ENCODE results near the gene TPT1. TPM values are rescaled to one million over a fixed set of nuclear protein-coding genes. Genes with fewer than 3 reads are reported as not detected.

The TPT1 gene
- total RNA-seq, 4 donors from 2014 or later = 1,719 to 2,278 (median 1,854) TPM

- Histone ChIP-seq H3K27me3 (no peaks in the 10 kb centered on the region), H3K36me3 (peaks cover 0 to 22% (median 0%) of the 10 kb centered on the region in 3 donors), H3K4me3 (no peak overlapping the region), H3K9me3 (no peaks in the 10 kb centered on the region), H3K27ac (no peak overlapping the region), H3K4me1 (no peaks in the 10 kb centered on the region)
- TF ChIP-seq CTCF (IDR thresholded peaks at IDR 0.05) (no peak), POLR2A (IDR thresholded peaks at IDR 0.05) (no peak)
- DNase-seq = no peak
Measured at GRCh38 chr13:45361596-45362206, 20.7 kb upstream of the TPT1 start.

- H3K27me3 ChIP-seq = no peaks in the 10 kb centered on the region
- no peak for TF ChIP-seq CTCF (IDR thresholded peaks at IDR 0.05)
- TF ChIP-seq POLR2A (IDR thresholded peaks at IDR 0.05) = no peak
- no peak overlapping the region for H3K4me3 ChIP-seq
- no peaks in the 10 kb centered on the region for H3K9me3 ChIP-seq
- no peak for DNase-seq
- H3K4me1 ChIP-seq = no peaks in the 10 kb centered on the region
- no peak overlapping the region for H3K27ac ChIP-seq
- peaks cover 0 to 55% (median 0%) of the 10 kb centered on the region in 3 donors for H3K36me3 ChIP-seq
Measured at GRCh38 chr13:45356966-45357672, 16.1 kb upstream of the TPT1 start.

GRCh38 chr13:45353895-45354294, 12.9 kb upstream of the TPT1 start:
- Histone ChIP-seq H3K36me3 (peaks cover 0 to 73% (median 0%) of the 10 kb centered on the region in 3 donors), H3K4me3 (no peak overlapping the region), H3K4me1 (no peaks in the 10 kb centered on the region), H3K27ac (no peak overlapping the region), H3K9me3 (no peaks in the 10 kb centered on the region), H3K27me3 (no peaks in the 10 kb centered on the region)
- no peak for DNase-seq
- TF ChIP-seq CTCF (IDR thresholded peaks at IDR 0.05) (no peak), POLR2A (IDR thresholded peaks at IDR 0.05) (no peak)

GRCh38 chr13:45352031-45352430, 11.0 kb upstream of the TPT1 start:
- H3K27me3 ChIP-seq = no peaks in the 10 kb centered on the region
- H3K27ac ChIP-seq = no peak overlapping the region
- DNase-seq = no peak
- no peak for TF ChIP-seq POLR2A (IDR thresholded peaks at IDR 0.05)
- TF ChIP-seq CTCF (IDR thresholded peaks at IDR 0.05) = no peak
- peaks cover 0 to 82% (median 0%) of the 10 kb centered on the region in 3 donors for H3K36me3 ChIP-seq
- no peaks in the 10 kb centered on the region for H3K9me3 ChIP-seq
- no peak overlapping the region for H3K4me3 ChIP-seq
- no peaks in the 10 kb centered on the region for H3K4me1 ChIP-seq

- Histone ChIP-seq H3K36me3 (peaks cover 0 to 76% (median 0%) of the 10 kb centered on the region in 3 donors), H3K4me3 (no peak overlapping the region), H3K9me3 (no peaks in the 10 kb centered on the region), H3K27ac (no peak overlapping the region), H3K4me1 (no peaks in the 10 kb centered on the region), H3K27me3 (no peaks in the 10 kb centered on the region)
- TF ChIP-seq POLR2A (IDR thresholded peaks at IDR 0.05) (no peak), CTCF (IDR thresholded peaks at IDR 0.05) (no peak)
- no peak for DNase-seq
Measured at GRCh38 chr13:45350152-45350551, 9.2 kb upstream of the TPT1 start.
